ENCODE measurements around the gene PCDHGB3. TPM values are rescaled to one million over a fixed set of nuclear protein-coding genes. Genes with fewer than 3 reads are reported as not detected.

Gene PCDHGB3
- total and polyA plus RNA-seq, 2 donors (not counting 1 experiment from before 2014, with no cell fraction given), result 0.52 to 3.8 TPM

GRCh38 chr5:141322261-141322660 is 47.8 kb upstream of the PCDHGB3 start:
- ChIA-PET POLR2A (no interaction called here), CTCF (interaction anchor here (0.6 to 1.0 kb wide), 2 partner anchors 99 to 1051 kb away, joined by 3 to 5 read pairs; partner anchors contain the start of gene PCDHB14)
- Histone ChIP-seq H4K20me1 (ENCODE audit: control insufficient read depth, insufficient read depth, low read length, poor library complexity, severe bottlenecking) (no peaks in the 10 kb centered on the region), H3K27ac (ENCODE audit: low read length in 2 of 2) (no peak overlapping the region), H3K4me1 (ENCODE audit: control insufficient read depth in 2 of 2, insufficient read depth in 2 of 2, low read length in 2 of 2) (peaks cover 23 to 25% of the 10 kb centered on the region in 2 donors), H3K4me2 (replicated peaks; ENCODE audit: low read depth, low read length, poor library complexity, severe bottlenecking) (no peak overlapping the region), H3K36me3 (replicated peaks in 1 of 2; ENCODE audit: control extremely low read depth in 1 of 2, control insufficient read depth in 1 of 2, extremely low read depth in 1 of 2, insufficient read depth in 2 of 2, low read length in 1 of 2) (peaks cover 9 to 13% of the 10 kb centered on the region in 2 experiments), H3K4me3 (ENCODE audit: control extremely low read depth in 1 of 5, extremely low read depth in 1 of 5, insufficient read depth in 1 of 5, low read depth in 2 of 5, low read length in 4 of 5) (no peak overlapping the region), H3K27me3 (replicated peaks in 1 of 4; ENCODE audit: control extremely low read depth in 1 of 4, control insufficient read depth in 3 of 4, insufficient read depth in 4 of 4, low read length in 3 of 4) (peaks cover 0 to 7% (median 1%) of the 10 kb centered on the region in 4 experiments), H3K9me3 (ENCODE audit: control extremely low read depth in 1 of 3, control insufficient read depth in 2 of 3, insufficient read depth in 1 of 3, low read length in 2 of 3) (peaks cover 21 to 56% (median 50%) of the 10 kb centered on the region in 3 donors), H3K9ac (ENCODE audit: low read length) (no peak overlapping the region), H2AFZ (ENCODE audit: insufficient read depth, low read depth, low read length, poor library complexity, severe bottlenecking) (no peak overlapping the region), H3K79me2 (ENCODE audit: control insufficient read depth, insufficient read depth, low read length) (peaks cover 27% of the 10 kb centered on the region)
- Mint-ChIP-seq H3K27ac (no peak overlapping the region), H3K4me1 (peaks cover 31% of the 10 kb centered on the region), H3K27me3 (peaks cover 12% of the 10 kb centered on the region), H3K4me3 (no peak overlapping the region), H3K9me3 (ENCODE audit: insufficient read depth) (peaks cover 16% of the 10 kb centered on the region)
- no peak for ATAC-seq (ENCODE audit: low read depth)
- DNase-seq, result no peak
- WGBS (ENCODE audit: insufficient coverage), result no CpG with 5 or more reads among the region's 3 CpGs
- intact Hi-C loops (cut with micrococcal nuclease), result loop anchor here (5.0 to 10.0 kb wide), 6 partner anchors 93 to 1217 kb away; partner anchors contain the start of genes ANKHD1, APBB3, DELE1 and GNPDA1
- TF ChIP-seq CTCF (IDR thresholded peaks at IDR 0.05) (no peak), EZH2 (IDR thresholded peaks at IDR 0.05; ENCODE audit: borderline replicate concordance, insufficient read depth, low read depth, low read length, poor library complexity, severe bottlenecking) (no peak)

GRCh38 chr5:141326088-141326854 is 43.8 kb upstream of the PCDHGB3 start:
- Histone ChIP-seq H3K4me3 (ENCODE audit: control extremely low read depth in 1 of 5, extremely low read depth in 1 of 5, insufficient read depth in 1 of 5, low read depth in 2 of 5, low read length in 4 of 5) (peak overlapping the region; percentile 35 to 59 (median 51)), H4K20me1 (ENCODE audit: control insufficient read depth, insufficient read depth, low read length, poor library complexity, severe bottlenecking) (no peaks in the 10 kb centered on the region), H3K9ac (ENCODE audit: low read length) (peak overlapping the region; percentile 50), H3K27ac (ENCODE audit: low read length in 2 of 2) (peak overlapping the region in 1 of 2 donors; percentile 26), H2AFZ (ENCODE audit: insufficient read depth, low read depth, low read length, poor library complexity, severe bottlenecking) (peak overlapping the region; percentile 71), H3K4me2 (replicated peaks; ENCODE audit: low read depth, low read length, poor library complexity, severe bottlenecking) (peak overlapping the region; percentile 63), H3K4me1 (ENCODE audit: control insufficient read depth in 2 of 2, insufficient read depth in 2 of 2, low read length in 2 of 2) (peaks cover 6 to 10% of the 10 kb centered on the region in 2 donors), H3K79me2 (ENCODE audit: control insufficient read depth, insufficient read depth, low read length) (peaks cover 1% of the 10 kb centered on the region), H3K36me3 (replicated peaks in 1 of 2; ENCODE audit: control extremely low read depth in 1 of 2, control insufficient read depth in 1 of 2, extremely low read depth in 1 of 2, insufficient read depth in 2 of 2, low read length in 1 of 2) (no peaks in the 10 kb centered on the region), H3K27me3 (replicated peaks in 1 of 4; ENCODE audit: control extremely low read depth in 1 of 4, control insufficient read depth in 3 of 4, insufficient read depth in 4 of 4, low read length in 3 of 4) (peaks cover 0 to 30% (median 12%) of the 10 kb centered on the region in 4 experiments), H3K9me3 (ENCODE audit: control extremely low read depth in 1 of 3, control insufficient read depth in 2 of 3, insufficient read depth in 1 of 3, low read length in 2 of 3) (peaks cover 8 to 47% (median 32%) of the 10 kb centered on the region in 3 donors)
- Mint-ChIP-seq H3K4me3 (peak overlapping the region; percentile 94), H3K4me1 (peaks cover 9% of the 10 kb centered on the region), H3K9me3 (ENCODE audit: insufficient read depth) (peaks cover 6% of the 10 kb centered on the region), H3K27me3 (peaks cover 41% of the 10 kb centered on the region), H3K27ac (peak overlapping the region; percentile 89)
- ChIA-PET POLR2A (no interaction called here), CTCF (interaction anchor here (0.8 to 6.9 kb wide), 10 partner anchors 8 to 292 kb away, joined by 3 to 30 read pairs (median 4); partner anchors contain the start of genes DIAPH1 and PCDHGA12)
- WGBS (ENCODE audit: insufficient coverage), result 24% methylated on average over 22 of the region's 27 CpGs
- peak; percentile 69 for TF ChIP-seq CTCF (IDR thresholded peaks at IDR 0.05)
- no peak for TF ChIP-seq EZH2 (IDR thresholded peaks at IDR 0.05; ENCODE audit: borderline replicate concordance, insufficient read depth, low read depth, low read length, poor library complexity, severe bottlenecking)
- intact Hi-C loops (cut with micrococcal nuclease), result loop anchor here (1.0 to 10.0 kb wide), 6 partner anchors 89 to 1221 kb away; partner anchors contain the start of genes APBB3, GNPDA1, PCDHGA10 and PCDHGB7
- ATAC-seq (ENCODE audit: low read depth), result peak; percentile 90
- DNase-seq, result peak; percentile 72
